HEK293T (cell line): ENCODE data around the gene KLLN.

ENCODE experiments used
- ARNT ChIP-seq: fragments of 450-650 bp; IDR thresholded peaks from 2 replicates; pipeline ENCODE4 v1.6.1; 2017; ENCODE audit warnings: mild to moderate bottlenecking
- ELF4 ChIP-seq: fragments of 450-650 bp; IDR thresholded peaks from 2 replicates; pipeline ENCODE4 v1.6.1; 2017; ENCODE audit warnings: antibody characterized with exemption
- HDGF ChIP-seq: fragments of 450-650 bp; IDR thresholded peaks from 2 replicates; pipeline ENCODE4 v1.6.1; 2017; ENCODE audit warnings: antibody characterized with exemption, borderline replicate concordance
- L3MBTL2 ChIP-seq: fragments of 450-650 bp; conservative IDR thresholded peaks from 2 replicates; pipeline ENCODE4 v1.6.1; 2016; ENCODE audit warnings: mild to moderate bottlenecking
- SP1 ChIP-seq: fragments of 450-650 bp; IDR thresholded peaks from 2 replicates; pipeline ENCODE4 v1.6.1; 2017
- SUZ12 ChIP-seq: fragments of 450-650 bp; IDR thresholded peaks from 2 replicates; pipeline ENCODE4 v1.6.1; 2016; ENCODE audit warnings: mild to moderate bottlenecking
- TARDBP ChIP-seq: fragments of 450-650 bp; IDR thresholded peaks from 2 replicates; pipeline ENCODE4 v1.6.1; 2016

GRCh38 chr10:87861566-87861952 lies 1.8 kb downstream of the KLLN start:
- TF ChIP-seq L3MBTL2, result no peak
- TF ChIP-seq HDGF, result no peak
- no peak for TF ChIP-seq SP1
- TF ChIP-seq ELF4, result no peak
- TF ChIP-seq ARNT, result no peak
- no peak for TF ChIP-seq SUZ12
- TF ChIP-seq TARDBP, result no peak
